Osteoblast (primary cell): ENCODE results near the gene UBXN10. TPM values are rescaled to one million over a fixed set of nuclear protein-coding genes. Genes with fewer than 3 reads are reported as not detected.
"Not testable (repeated sequence)": the region's sequence is repeated elsewhere in the genome, so short reads cannot be mapped to it uniquely, and the experiment has no call there.

ENCODE experiments used
- DNase-seq: peaks from one replicate; pipeline ENCODE4 v3.0.0; 2011; ENCODE audit warnings: low spot score, mixed read lengths; ENCODE audit not compliant: insufficient read length; ENCODE audit errors: missing footprints
- H2AFZ ChIP-seq: 2 replicates; pipeline ENCODE4 v1.6.0; 2011; ENCODE audit warnings: mild to moderate bottlenecking, low read length
- H3K27ac ChIP-seq: 2 replicates; pipeline ENCODE4 v1.5.1; 2011; ENCODE audit warnings: mild to moderate bottlenecking, low read depth, low read length, moderate library complexity
- H3K27me3 ChIP-seq: 2 replicates; pipeline ENCODE4 v1.6.0; 2012; ENCODE audit warnings: mild to moderate bottlenecking, control low read depth, inconsistent platforms, low read length, moderate library complexity; ENCODE audit not compliant: insufficient read depth
- H3K36me3 ChIP-seq: 2 replicates; pipeline ENCODE4 v1.5.1; 2011; ENCODE audit warnings: mild to moderate bottlenecking, low read length, control low read depth, moderate library complexity; ENCODE audit not compliant: insufficient read depth
- H3K4me1 ChIP-seq: 2 replicates; pipeline ENCODE4 v1.5.1; 2011; ENCODE audit warnings: mild to moderate bottlenecking, low read length, control low read depth, moderate library complexity; ENCODE audit not compliant: insufficient read depth
- H3K4me2 ChIP-seq: 2 replicates; pipeline ENCODE4 v1.6.0; 2011; ENCODE audit warnings: mild to moderate bottlenecking, low read length; ENCODE audit not compliant: insufficient read depth
- H3K4me3 ChIP-seq: fragments of 200-600 bp; sonication (generic); 3 replicates; pipeline ENCODE4 v1.5.1; 2012; ENCODE audit warnings: mild to moderate bottlenecking, low read length, inconsistent platforms; ENCODE audit not compliant: insufficient read depth
- H3K79me2 ChIP-seq: 2 replicates; pipeline ENCODE4 v1.6.0; 2012; ENCODE audit warnings: mild to moderate bottlenecking, low read length, control low read depth, inconsistent platforms; ENCODE audit not compliant: insufficient read depth
- H3K9me3 ChIP-seq: 2 replicates; pipeline ENCODE4 v1.5.1; 2011; ENCODE audit warnings: low read depth, low read length, control low read depth
- H4K20me1 ChIP-seq: 2 replicates; pipeline ENCODE4 v1.6.0; 2012; ENCODE audit warnings: mild to moderate bottlenecking, low read length, control low read depth; ENCODE audit not compliant: insufficient read depth
- total RNA-seq: library from RNA; depleted of rRNA; stranded (reverse); fragments of >200 nt; gene quantifications from 2 replicates; pipeline ENCODE4 v1.2.3, GENCODE V29; 2012
- TF ChIP-seq, protein P1 (sequence below): IDR thresholded peaks from 2 replicates; pipeline ENCODE4 v1.5.1; 2011; ENCODE audit warnings: mild to moderate bottlenecking, low read depth, low read length, moderate library complexity; ENCODE audit errors: extremely low read depth

The UBXN10 gene
- total RNA-seq, 1 donor = under 0.01 TPM

DNA sequence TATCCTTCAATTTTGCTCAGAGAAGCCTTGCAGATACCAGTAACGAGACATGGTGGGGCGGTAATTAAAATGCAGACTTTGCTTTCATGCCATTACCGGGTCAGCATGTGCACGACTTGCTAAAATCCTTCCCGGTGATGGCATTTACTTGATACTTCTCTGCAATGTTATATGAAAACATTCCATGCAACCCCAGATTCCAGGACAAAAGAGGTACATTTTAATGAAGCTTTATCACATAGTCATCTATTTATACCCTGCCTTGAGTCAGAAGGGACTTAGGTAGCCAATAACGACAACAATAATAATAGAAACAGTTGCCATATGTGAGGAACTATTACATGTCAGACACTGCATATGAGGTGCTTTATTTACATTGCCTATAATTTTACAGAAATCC, 29.8 kb downstream of the UBXN10 start:
- DNase-seq = no peak
- Histone ChIP-seq H3K4me3 (no peak overlapping the region), H3K4me1 (no peaks in the 10 kb centered on the region), H3K79me2 (no peaks in the 10 kb centered on the region), H3K9me3 (no peaks in the 10 kb centered on the region), H3K27me3 (peaks cover 62% of the 10 kb centered on the region), H3K36me3 (no peaks in the 10 kb centered on the region), H2AFZ (no peak overlapping the region), H3K27ac (no peak overlapping the region), H4K20me1 (no peaks in the 10 kb centered on the region), H3K4me2 (no peak overlapping the region)
- TF ChIP-seq, protein P1, sequence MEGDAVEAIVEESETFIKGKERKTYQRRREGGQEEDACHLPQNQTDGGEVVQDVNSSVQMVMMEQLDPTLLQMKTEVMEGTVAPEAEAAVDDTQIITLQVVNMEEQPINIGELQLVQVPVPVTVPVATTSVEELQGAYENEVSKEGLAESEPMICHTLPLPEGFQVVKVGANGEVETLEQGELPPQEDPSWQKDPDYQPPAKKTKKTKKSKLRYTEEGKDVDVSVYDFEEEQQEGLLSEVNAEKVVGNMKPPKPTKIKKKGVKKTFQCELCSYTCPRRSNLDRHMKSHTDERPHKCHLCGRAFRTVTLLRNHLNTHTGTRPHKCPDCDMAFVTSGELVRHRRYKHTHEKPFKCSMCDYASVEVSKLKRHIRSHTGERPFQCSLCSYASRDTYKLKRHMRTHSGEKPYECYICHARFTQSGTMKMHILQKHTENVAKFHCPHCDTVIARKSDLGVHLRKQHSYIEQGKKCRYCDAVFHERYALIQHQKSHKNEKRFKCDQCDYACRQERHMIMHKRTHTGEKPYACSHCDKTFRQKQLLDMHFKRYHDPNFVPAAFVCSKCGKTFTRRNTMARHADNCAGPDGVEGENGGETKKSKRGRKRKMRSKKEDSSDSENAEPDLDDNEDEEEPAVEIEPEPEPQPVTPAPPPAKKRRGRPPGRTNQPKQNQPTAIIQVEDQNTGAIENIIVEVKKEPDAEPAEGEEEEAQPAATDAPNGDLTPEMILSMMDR = no peak

- no peak overlapping the region for H2AFZ ChIP-seq
- peaks cover 62% of the 10 kb centered on the region for H3K27me3 ChIP-seq
- no peak overlapping the region for H3K4me3 ChIP-seq
- H3K4me1 ChIP-seq = no peaks in the 10 kb centered on the region
- H3K36me3 ChIP-seq = no peaks in the 10 kb centered on the region
- DNase-seq = no peak
- no peak overlapping the region for H3K27ac ChIP-seq
- no peaks in the 10 kb centered on the region for H3K9me3 ChIP-seq
- H3K4me2 ChIP-seq = no peak overlapping the region
- no peaks in the 10 kb centered on the region for H3K79me2 ChIP-seq
- no peaks in the 10 kb centered on the region for H4K20me1 ChIP-seq
- TF ChIP-seq, protein P1 = peak; percentile 31
Measured at GRCh38 chr1:20216574-20216973, 30.7 kb downstream of the UBXN10 start.

- peaks cover 65% of the 10 kb centered on the region for H3K27me3 ChIP-seq
- not testable (repeated sequence) for H2AFZ ChIP-seq
Measured at GRCh38 chr1:20219053-20219452, 33.2 kb downstream of the UBXN10 start.

DNA sequence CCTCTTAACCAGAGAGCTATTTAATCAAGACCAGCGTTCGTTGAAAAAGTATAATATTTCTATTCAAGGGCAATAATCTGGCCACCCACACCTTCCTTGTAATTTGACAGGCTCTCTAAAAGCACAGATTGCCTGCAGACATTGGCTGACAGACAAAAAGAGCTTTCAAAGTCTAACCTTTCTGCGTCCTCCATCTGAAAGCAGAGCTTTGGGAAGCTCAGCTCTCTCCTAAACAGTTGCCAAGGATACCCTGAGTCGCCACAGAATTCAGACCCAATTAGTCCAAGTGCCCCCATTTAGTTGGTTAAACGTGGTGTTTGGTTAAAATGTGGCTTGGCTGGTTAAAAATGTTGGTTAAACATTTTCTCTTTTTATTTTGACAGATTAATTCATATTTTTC, 34.1 kb downstream of the UBXN10 start:
- H3K79me2 ChIP-seq = no peaks in the 10 kb centered on the region
- DNase-seq = no peak
- no peaks in the 10 kb centered on the region for H3K9me3 ChIP-seq
- H3K4me1 ChIP-seq = no peaks in the 10 kb centered on the region
- no peaks in the 10 kb centered on the region for H3K36me3 ChIP-seq
- no peak overlapping the region for H2AFZ ChIP-seq
- peaks cover 63% of the 10 kb centered on the region for H3K27me3 ChIP-seq
- no peak overlapping the region for H3K4me3 ChIP-seq
- no peak overlapping the region for H3K27ac ChIP-seq
- H3K4me2 ChIP-seq = no peak overlapping the region
- H4K20me1 ChIP-seq = no peaks in the 10 kb centered on the region
- TF ChIP-seq, protein P1 = no peak

More at GRCh38 chr1:20219053-20219452, 33.2 kb downstream of the UBXN10 start:
- not testable (repeated sequence) for H3K9me3 ChIP-seq, DNase-seq, H3K4me3 ChIP-seq, H3K36me3 ChIP-seq, H3K79me2 ChIP-seq, H3K27ac ChIP-seq, H3K4me1 ChIP-seq, H3K4me2 ChIP-seq, H4K20me1 ChIP-seq

DNA sequence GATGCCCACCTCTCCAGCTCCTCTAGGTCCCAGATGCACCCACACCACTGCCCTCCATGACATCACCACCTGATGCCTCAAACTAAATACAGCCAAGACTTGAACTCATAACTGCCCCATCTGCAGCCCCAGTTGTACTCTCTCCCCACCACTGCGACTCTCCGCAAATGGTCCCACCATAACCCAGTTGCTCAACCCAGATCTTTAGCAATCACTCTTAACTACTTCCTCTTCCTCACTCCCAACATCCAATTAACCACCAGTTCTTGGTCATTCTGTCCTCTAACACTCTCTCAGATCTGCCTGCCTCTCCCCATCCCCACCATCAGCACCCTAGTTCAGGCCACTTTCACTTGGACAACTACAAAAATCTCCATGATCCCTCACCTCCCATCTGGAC, 37.2 kb downstream of the UBXN10 start:
- Histone ChIP-seq H3K36me3 (no peaks in the 10 kb centered on the region), H2AFZ (no peak overlapping the region), H3K79me2 (no peaks in the 10 kb centered on the region), H3K4me1 (no peaks in the 10 kb centered on the region), H3K9me3 (no peaks in the 10 kb centered on the region), H3K4me2 (no peak overlapping the region), H3K4me3 (no peak overlapping the region), H3K27me3 (peaks cover 67% of the 10 kb centered on the region), H3K27ac (no peak overlapping the region), H4K20me1 (no peaks in the 10 kb centered on the region)
- DNase-seq = no peak
- TF ChIP-seq, protein P1 = no peak
